Retina (tissue), 1 donor: ENCODE measurements around the gene TSSK3.
"Not testable (repeated sequence)": the region's sequence is repeated elsewhere in the genome, so short reads cannot be mapped to it uniquely, and the experiment has no call there.

ENCODE experiments used
- DNase-seq: peaks from one replicate; pipeline ENCODE4 v3.0.0-alpha.2; 2016

The TSSK3 gene

GRCh38 chr1:32365445-32365844 lies 3.1 kb downstream of the TSSK3 start:
- no peak for DNase-seq

- DNase-seq, result no peak
Observed at GRCh38 chr1:32367912-32368635, 5.7 kb downstream of the TSSK3 start.

DNA sequence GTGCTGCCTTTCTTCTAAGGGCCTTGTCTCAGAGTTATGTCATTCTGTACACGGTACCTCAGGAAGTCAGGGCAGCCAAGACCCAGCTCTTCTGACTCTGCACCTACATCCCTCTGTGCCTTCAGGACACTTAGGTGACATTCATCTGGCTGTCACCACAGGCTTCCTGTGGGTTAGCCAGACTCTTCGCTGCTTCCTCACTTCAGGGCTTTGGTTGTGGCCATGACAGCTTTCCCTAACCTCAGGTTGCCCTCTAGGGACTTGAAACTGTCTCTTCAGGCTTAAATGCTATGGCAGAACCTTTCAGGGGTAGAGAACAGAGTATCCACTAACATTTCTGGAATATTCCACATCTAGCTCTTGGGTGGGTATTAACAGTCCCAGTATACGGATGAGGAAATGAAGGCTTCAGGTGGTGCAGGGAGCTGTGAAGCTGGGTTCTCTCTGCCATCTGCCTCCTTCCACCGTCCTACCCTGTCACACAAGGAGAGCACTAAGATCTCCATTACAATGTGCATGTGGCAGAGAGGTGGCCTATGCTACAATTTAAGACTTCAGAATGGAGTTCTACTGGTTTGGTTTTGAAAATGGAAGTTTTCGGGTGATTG lies 9.9 kb downstream of the TSSK3 start:
- DNase-seq, result no peak

DNA sequence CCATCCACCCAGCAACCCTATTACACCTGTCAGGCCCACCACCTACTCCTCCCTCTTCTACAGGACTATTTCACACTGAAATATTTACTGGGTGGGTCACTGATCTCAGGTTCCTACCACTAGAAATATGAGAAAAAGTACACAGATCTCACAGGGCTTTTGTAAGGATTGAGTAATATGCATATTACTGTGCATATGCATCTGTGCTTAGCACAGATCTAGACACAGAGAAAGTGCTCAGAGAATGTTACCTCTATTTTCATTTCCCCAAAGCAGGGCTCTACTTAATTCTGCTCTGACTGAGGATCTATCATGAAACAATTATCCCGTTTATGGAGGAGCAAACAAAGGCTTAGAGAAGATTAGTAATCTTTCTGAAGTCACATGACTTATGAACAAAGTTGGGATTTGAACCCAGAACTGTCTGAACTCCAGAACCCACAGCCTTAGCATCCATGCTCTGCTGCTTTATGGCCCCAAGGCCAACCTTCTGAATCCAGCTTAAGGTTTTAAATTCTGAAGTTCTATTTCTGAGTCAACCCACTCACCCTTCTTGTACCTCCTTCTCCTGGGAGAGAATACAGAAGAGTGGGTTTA lies 11.8 kb downstream of the TSSK3 start:
- no peak for DNase-seq

- no peak for DNase-seq
Observed at GRCh38 chr1:32376199-32376598, 13.9 kb downstream of the TSSK3 start.

GRCh38 chr1:32377541-32378220 lies 15.3 kb downstream of the TSSK3 start:
- DNase-seq, result no peak

DNA sequence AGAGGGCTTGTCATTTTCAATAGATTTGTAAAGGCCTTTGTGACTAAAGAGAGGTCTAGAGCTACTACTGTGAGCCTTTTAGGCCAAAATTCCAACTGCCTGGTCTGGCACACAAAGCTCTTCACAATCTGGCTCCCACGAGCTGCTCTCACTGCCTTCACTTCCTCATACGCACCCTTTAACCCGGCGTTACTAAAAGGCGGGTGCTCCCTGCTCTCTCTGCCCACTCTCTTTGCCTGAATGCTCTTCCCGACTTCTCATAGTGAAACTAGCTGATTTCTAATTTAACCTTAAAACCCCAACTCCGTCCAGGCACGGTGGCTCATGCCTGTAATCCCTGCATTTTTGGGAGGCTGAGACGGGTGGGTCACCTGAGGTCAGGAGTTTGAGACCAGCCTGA lies 17.7 kb downstream of the TSSK3 start:
- no peak for DNase-seq

DNA sequence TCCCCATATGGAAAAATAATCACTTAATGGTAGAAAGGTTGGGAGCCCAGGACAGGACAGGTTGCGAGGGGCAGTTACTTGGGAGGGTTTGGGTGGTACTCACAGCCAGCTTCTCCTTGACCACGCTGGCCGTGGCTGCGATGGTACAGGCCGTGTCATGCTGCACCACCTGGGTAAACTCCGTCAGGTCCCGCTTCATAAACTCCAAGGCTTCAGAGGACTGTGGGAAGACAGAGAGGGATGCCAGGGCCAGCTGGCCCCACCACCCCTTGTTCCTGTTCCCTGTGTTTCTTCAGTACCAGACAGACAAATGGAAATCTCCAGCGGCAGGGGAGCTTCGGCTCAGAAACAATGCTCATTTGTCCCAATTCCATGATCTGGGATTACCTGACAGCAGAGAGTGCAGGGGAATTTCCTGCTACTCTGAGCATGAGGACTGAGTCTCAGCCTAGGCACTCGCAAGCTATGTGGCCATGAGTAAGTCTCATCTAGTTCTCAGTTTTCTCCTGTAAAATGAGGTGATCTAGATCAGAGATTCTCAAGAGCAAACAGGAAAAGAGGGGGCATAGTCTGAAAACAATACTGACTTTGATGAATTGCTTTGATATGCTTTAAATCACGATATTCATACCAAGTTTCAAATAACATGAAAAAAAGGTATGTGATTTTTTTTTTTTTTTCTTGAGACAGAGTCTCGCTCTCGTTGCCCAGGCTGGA lies 24.5 kb downstream of the TSSK3 start:
- no peak for DNase-seq

- DNase-seq, result no peak
Observed at GRCh38 chr1:32388641-32389040, 26.3 kb downstream of the TSSK3 start.

- no peak for DNase-seq
Observed at GRCh38 chr1:32390904-32391870, 28.8 kb downstream of the TSSK3 start.

- DNase-seq, result no peak
Observed at GRCh38 chr1:32392325-32392724, 30.0 kb downstream of the TSSK3 start.

- no peak for DNase-seq
Observed at GRCh38 chr1:32393136-32393535, 30.8 kb downstream of the TSSK3 start.

GRCh38 chr1:32393832-32394140 lies 31.4 kb downstream of the TSSK3 start:
- DNase-seq, result no peak

DNA sequence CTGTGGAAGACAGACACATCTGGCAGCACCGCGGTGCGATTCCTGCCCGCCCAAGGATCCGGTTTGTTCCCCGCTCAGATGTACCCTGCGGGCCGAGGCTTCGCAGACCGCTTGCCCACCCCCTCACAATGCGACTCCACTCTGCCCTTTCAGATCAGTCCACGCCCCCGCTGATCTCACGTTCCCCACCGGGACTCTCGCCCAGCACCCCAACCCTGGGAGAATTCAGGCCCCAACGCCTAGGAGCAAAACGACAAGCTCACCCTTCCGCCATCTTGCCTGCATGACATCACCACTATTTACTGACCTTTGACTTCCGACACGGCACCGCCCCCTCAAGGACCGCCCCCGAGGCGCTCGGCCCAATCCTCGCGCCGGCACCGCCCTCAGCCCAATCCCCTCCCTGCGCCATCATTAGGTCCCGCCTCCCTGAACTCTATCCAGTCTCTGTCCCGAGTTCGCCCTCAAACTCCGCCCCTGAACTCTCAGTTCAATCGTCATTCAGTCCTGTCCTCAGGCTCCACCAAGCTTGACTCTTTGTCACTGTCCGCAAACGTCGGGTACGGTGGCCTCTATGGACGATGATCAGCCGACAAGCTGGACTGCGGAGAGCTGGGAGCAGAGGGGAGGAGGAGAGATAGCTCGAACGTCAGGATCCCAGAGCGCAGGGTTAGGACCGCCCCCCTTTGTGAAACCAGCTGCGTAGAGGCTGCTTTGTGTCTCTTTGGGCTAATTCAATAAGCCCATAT lies 32.0 kb downstream of the TSSK3 start, which contains the start of gene BSDC1:
Gene BSDC1, minus strand, starts transcription at position 301 of the 749 bp plus-strand sequence. Its CDS starts 27 bp downstream, at position 274.
- DNase-seq, result peak; percentile 97

- no peak for DNase-seq
Observed at GRCh38 chr1:32394890-32395432, 32.6 kb downstream of the TSSK3 start.

- DNase-seq, result not testable (repeated sequence)
Observed at GRCh38 chr1:32396524-32396923, 34.2 kb downstream of the TSSK3 start.

GRCh38 chr1:32398401-32398800 lies 36.1 kb downstream of the TSSK3 start:
- DNase-seq, result no peak

GRCh38 chr1:32399843-32400242 lies 37.5 kb downstream of the TSSK3 start:
- DNase-seq, result no peak

DNA sequence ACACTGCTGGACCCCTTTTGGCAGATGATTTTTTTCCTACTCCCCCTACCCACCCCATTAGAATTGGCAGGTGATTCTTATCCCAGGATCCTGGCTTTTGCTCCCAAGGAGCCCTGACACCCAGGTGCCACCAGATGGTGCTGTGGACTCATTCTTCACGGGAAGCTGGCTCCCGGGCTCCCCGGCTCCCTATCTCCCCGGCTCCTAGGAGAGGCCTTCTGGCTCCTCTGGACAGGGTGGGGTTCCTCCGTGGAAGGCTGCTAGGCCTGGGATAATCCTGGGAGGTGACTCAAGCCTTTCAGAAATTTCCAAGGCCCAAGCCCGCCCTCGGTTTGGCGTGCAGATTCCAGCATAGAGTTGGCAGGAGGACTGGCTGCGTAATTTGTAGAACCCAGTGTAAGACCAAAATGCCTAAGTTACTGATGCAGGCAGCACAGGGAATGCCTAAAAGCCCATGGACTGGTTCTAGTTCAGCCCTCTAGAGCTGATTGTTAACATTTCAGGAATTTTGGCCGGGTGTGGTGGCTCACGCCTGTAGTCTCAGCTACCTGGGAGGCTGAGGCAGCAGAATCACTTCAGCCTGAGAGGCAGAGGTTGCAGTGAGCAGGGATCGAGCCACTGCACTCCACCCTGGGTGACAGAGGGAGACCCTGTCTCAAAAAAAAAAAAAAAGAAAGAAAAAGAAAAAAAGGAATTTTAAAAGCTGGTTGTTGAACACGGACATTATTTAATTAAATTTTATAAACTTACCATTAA lies 38.7 kb downstream of the TSSK3 start:
- DNase-seq, result peak; percentile 84

DNA sequence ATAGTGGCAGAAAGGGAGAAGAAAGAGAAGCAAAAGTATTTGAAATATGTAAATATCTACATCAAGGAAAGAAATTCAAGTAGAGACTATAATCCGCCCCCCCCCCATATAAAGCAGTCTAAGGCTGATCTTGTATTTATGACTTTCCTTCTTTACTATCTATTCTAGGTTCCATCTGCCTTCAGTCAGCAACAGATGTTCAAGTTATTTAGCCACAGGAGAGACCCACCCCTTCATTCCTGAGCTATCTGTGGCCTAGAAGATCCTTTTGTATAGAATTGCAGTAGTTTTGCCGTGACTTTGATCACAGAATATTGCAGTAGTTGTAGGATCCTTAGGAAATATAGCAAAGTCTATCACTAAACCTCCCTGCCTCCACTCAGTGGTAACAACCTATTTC lies 42.6 kb downstream of the TSSK3 start:
- DNase-seq, result no peak
